Type B pancreatic cell (in vitro differentiated cells): ENCODE measurements around the gene ARPC4. TPM values are rescaled to one million over a fixed set of nuclear protein-coding genes. Genes with fewer than 3 reads are reported as not detected.

Source experiments
- DNase-seq: peaks from one replicate; pipeline ENCODE4 v3.0.0; 2021; ENCODE audit warnings: mixed read lengths; ENCODE audit not compliant: unreplicated experiment; ENCODE audit errors: extremely low spot score
- H3K27ac Mint-ChIP-seq: 2 replicates; pipeline ENCODE4 v1.8.0; 2021; ENCODE audit warnings: mild to moderate bottlenecking, mixed read lengths
- H3K27me3 Mint-ChIP-seq: 2 replicates; pipeline ENCODE4 v1.8.0; 2021; ENCODE audit warnings: mixed read lengths
- H3K36me3 Mint-ChIP-seq: 2 replicates; pipeline ENCODE4 v1.8.0; 2021; ENCODE audit warnings: mixed read lengths
- H3K4me1 Mint-ChIP-seq: one replicate; pipeline ENCODE4 v1.8.0; 2021; ENCODE audit warnings: mixed read lengths; ENCODE audit not compliant: unreplicated experiment
- H3K4me3 Mint-ChIP-seq: 2 replicates; pipeline ENCODE4 v1.8.0; 2021; ENCODE audit warnings: mild to moderate bottlenecking, mixed read lengths
- H3K9me3 Mint-ChIP-seq: 2 replicates; pipeline ENCODE4 v1.8.0; 2021; ENCODE audit warnings: mixed read lengths
- total RNA-seq: library from RNA; stranded (reverse); gene quantifications from 2 replicates; pipeline ENCODE4 v1.2.1, GENCODE V29; 2021; ENCODE audit warnings: low replicate concordance
- TF ChIP-seq, protein P1 (sequence below): fragments of 200-600 bp; sonication (generic); conservative IDR thresholded peaks from 2 replicates; pipeline ENCODE4 v1.5.0; 2021; ENCODE audit warnings: antibody characterized with exemption, mild to moderate bottlenecking

Gene ARPC4
- total RNA-seq, 1 donor from 2014 or later, result 131 TPM

DNA sequence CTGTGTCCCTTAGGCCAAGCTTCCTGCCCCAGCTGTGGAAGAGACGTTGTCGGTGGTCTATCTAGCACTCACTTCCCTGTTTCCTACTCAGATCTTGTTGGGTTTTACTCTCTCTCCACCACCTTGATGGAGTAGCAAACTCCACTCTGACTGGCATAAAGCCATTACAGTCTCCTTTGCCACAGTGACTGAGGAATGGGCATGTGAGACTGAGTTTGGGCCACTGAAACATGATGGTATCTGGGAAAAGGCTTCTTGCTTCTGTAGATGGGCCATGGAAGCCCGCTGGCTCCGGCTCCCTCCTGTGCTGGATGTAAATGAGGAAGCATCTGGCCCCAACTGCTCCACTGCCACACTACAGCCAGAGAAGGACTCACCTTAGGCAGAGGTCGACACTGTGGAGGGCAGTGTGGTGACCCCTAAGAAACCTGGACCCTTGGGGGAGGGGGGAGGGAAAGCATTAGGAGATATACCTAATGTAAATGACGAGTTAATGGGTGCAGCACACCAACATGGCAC is 13.7 kb upstream of the ARPC4 start:
- H3K36me3 Mint-ChIP-seq, result peaks cover 4% of the 10 kb centered on the region
- TF ChIP-seq, protein P1, sequence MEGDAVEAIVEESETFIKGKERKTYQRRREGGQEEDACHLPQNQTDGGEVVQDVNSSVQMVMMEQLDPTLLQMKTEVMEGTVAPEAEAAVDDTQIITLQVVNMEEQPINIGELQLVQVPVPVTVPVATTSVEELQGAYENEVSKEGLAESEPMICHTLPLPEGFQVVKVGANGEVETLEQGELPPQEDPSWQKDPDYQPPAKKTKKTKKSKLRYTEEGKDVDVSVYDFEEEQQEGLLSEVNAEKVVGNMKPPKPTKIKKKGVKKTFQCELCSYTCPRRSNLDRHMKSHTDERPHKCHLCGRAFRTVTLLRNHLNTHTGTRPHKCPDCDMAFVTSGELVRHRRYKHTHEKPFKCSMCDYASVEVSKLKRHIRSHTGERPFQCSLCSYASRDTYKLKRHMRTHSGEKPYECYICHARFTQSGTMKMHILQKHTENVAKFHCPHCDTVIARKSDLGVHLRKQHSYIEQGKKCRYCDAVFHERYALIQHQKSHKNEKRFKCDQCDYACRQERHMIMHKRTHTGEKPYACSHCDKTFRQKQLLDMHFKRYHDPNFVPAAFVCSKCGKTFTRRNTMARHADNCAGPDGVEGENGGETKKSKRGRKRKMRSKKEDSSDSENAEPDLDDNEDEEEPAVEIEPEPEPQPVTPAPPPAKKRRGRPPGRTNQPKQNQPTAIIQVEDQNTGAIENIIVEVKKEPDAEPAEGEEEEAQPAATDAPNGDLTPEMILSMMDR, result no peak
- no peak overlapping the region for H3K4me3 Mint-ChIP-seq
- H3K4me1 Mint-ChIP-seq, result no peaks in the 10 kb centered on the region
- no peak overlapping the region for H3K27ac Mint-ChIP-seq
- DNase-seq, result no peak
- no peaks in the 10 kb centered on the region for H3K9me3 Mint-ChIP-seq
- no peaks in the 10 kb centered on the region for H3K27me3 Mint-ChIP-seq

DNA sequence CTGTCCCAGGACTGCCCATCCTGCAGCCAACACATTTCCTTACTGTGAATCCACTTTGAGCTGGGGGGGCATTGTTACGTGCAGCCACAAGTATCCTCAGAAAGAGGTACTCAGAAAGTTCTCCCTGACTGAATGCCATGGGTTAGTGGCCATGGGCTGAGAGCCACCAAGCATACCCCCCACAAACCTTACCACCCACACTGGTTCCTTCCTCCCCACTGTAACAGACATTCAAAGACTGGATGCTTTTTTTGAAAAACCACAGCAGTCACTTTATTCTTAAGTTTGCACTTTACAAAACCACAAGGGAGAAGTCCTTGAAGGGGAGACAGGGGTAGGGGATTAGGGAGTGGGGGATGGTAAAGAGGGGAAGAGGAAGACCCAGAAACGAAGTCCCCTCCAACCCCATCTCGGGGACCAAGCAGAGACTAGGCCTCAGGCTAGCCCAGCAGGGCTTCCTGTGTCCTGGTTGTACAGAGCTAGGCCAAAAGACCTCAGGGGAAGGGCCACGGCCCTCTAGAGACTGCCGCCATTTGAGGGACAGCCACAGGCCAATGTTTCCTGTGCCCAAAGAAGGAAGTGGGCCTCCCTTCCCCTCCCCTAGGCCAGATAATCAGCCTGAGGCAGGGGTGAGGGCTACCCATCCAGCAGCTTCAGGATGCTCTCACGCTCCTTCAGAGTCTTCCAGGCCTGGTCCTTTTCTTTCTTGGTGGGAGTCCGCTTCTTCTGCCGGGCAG is 13.0 kb upstream of the ARPC4 start:
- Mint-ChIP-seq H3K9me3 (no peaks in the 10 kb centered on the region), H3K4me3 (no peak overlapping the region), H3K36me3 (peaks cover 6% of the 10 kb centered on the region), H3K27me3 (no peaks in the 10 kb centered on the region), H3K27ac (no peak overlapping the region), H3K4me1 (no peaks in the 10 kb centered on the region)
- DNase-seq, result no peak
- TF ChIP-seq, protein P1, result no peak

DNA sequence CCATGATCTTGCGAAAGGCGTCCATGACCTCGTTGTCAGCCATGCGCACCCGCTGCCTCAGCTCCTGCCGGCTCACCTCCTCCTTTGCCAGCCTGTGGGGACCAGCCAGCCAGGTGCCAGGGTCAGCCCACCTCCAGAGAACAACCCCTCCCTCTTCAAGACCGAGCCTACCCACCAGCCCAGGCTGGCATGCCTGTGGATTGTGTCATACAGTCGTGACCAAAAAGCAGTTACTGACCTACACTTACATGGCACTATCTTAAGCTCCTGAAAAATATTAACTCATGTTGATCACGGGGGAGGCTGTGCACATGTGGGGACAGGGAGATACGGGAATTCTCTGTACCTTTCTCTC is 12.4 kb upstream of the ARPC4 start:
- Mint-ChIP-seq H3K4me3 (no peak overlapping the region), H3K27ac (no peak overlapping the region), H3K9me3 (no peaks in the 10 kb centered on the region), H3K4me1 (no peaks in the 10 kb centered on the region), H3K27me3 (no peaks in the 10 kb centered on the region), H3K36me3 (peaks cover 9% of the 10 kb centered on the region)
- TF ChIP-seq, protein P1, result no peak
- no peak for DNase-seq

DNA sequence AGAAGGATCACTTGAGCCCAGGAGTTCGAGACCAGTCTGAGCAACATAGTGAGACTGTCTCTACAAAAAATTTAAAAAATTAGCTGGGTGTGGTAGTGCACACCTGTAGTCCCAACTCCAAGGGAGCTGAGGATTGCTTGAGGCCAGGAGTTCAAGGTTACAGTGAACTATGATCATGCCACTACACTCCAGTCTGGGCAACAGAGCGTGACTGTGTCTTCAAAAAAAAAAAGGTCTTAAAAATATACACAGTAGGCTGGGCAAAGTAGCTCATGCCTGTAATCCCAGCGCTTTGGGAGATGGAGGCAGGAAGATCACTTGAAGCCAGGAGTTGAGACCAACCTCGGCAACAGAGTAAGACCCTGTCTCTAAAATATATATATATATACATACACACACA is 12.0 kb upstream of the ARPC4 start:
- Mint-ChIP-seq H3K9me3 (no peaks in the 10 kb centered on the region), H3K36me3 (peaks cover 12% of the 10 kb centered on the region), H3K27ac (no peak overlapping the region), H3K4me3 (no peak overlapping the region), H3K27me3 (no peaks in the 10 kb centered on the region), H3K4me1 (no peaks in the 10 kb centered on the region)
- TF ChIP-seq, protein P1, result no peak
- no peak for DNase-seq

DNA sequence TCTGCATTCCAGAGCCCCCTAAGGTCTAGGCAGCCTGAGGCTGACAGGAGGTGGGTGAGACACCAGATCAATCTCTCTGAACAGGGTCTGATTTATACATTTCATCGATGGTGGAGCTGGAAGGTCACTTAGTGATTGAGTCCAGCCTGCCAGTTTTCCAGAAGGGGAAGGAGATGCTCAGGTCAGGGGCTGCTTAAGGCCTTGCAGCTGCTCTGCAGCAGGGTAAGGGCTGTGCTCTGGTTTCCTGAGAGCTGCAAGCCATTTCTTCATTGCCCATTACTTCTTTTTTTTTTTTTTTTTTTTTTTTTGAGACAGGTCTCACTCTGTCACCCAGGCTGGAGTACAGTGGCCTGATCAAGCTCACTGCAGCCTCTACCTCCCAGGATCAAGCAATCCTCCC is 11.3 kb upstream of the ARPC4 start:
- TF ChIP-seq, protein P1, result no peak
- Mint-ChIP-seq H3K9me3 (no peaks in the 10 kb centered on the region), H3K27me3 (no peaks in the 10 kb centered on the region), H3K4me3 (no peak overlapping the region), H3K27ac (no peak overlapping the region), H3K36me3 (peaks cover 17% of the 10 kb centered on the region), H3K4me1 (no peaks in the 10 kb centered on the region)
- no peak for DNase-seq
